ENCODE measurements around the gene SCUBE2. TPM values are rescaled to one million over a fixed set of nuclear protein-coding genes. Genes with fewer than 3 reads are reported as not detected.
"Not testable (repeated sequence)": the region's sequence is repeated elsewhere in the genome, so short reads cannot be mapped to it uniquely, and the experiment has no call there.

SCUBE2 gene
- total RNA-seq, 8 experiments from 2014 or later, result 0.94 to 25.4 (median 3.4) TPM

- Histone ChIP-seq H3K4me1 (replicated peaks in 1 of 2) (peaks cover 6% of the 10 kb centered on the region in 2 donors), H3K4me3 (peak overlapping the region; percentile 35 to 41 (median 39)), H3K27ac (no peak overlapping the region)
- in situ Hi-C loops (cut with MboI; ENCODE audit: low pct_unique_long_range_greater_than_20kb in 2 of 9, low sequenced_read_pairs in 9 of 9, unreplicated experiment in 9 of 9), result loop anchor here in 2 of 9 experiments (25.0 kb wide), 1 partner anchor 133 kb away; no protein-coding TSS in a partner anchor
- 4 to 48% (median 8%) methylated on average over 1 to 23 of the region's 69 CpGs; no CpG with 5 or more reads in 4 of the 10 experiments for WGBS, 10 experiments
- ATAC-seq (replicated peaks in 6 of 8), result peak in 6 of 8 experiments; percentile 20 to 65 (median 45)
These were observed 87.0 kb downstream of the SCUBE2 start for GRCh38 chr11:9004183-9004926.

- peaks cover 6% of the 10 kb centered on the region in 2 donors for H3K4me1 ChIP-seq (replicated peaks in 1 of 2)
- H3K27ac ChIP-seq, result no peak within 1 kb of the TSS
- 0 to 10% (median 0%) methylated on average over 2 to 14 of the region's 83 CpGs; no CpG with 5 or more reads in 4 of the 10 experiments for WGBS, 10 experiments
- in situ Hi-C loops (cut with MboI; ENCODE audit: low pct_unique_long_range_greater_than_20kb in 2 of 9, low sequenced_read_pairs in 9 of 9, unreplicated experiment in 9 of 9), result loop anchor here in 2 of 9 experiments (25.0 kb wide), 1 partner anchor 134 kb away; no protein-coding TSS in a partner anchor
- ATAC-seq (replicated peaks in 6 of 8), result peak; percentile 85 to 96 (median 91)
- peak within 1 kb of the TSS; percentile 35 to 41 (median 39) for H3K4me3 ChIP-seq
These were observed 87.7 kb downstream of the SCUBE2 start, which contains the start of gene NRIP3 for GRCh38 chr11:9003573-9004182. Gene NRIP3 (minus strand): TSS chr11:9004001. CDS start chr11:9003935, 66 bp downstream.

GRCh38 chr11:9002920-9003572 is 88.4 kb downstream of the SCUBE2 start:
- peak overlapping the region; percentile 35 to 41 (median 39) for H3K4me3 ChIP-seq
- WGBS, 10 experiments, result 0 to 73% (median 14%) methylated on average over 2 to 5 of the region's 8 CpGs; no CpG with 5 or more reads in 2 of the 10 experiments
- peaks cover 6% of the 10 kb centered on the region in 2 donors for H3K4me1 ChIP-seq (replicated peaks in 1 of 2)
- in situ Hi-C loops (cut with MboI; ENCODE audit: low pct_unique_long_range_greater_than_20kb in 2 of 9, low sequenced_read_pairs in 9 of 9, unreplicated experiment in 9 of 9), result loop anchor here in 2 of 9 experiments (25.0 kb wide), 1 partner anchor 134 kb away; no protein-coding TSS in a partner anchor
- ATAC-seq (replicated peaks in 6 of 8), result no peak
- no peak overlapping the region for H3K27ac ChIP-seq

DNA sequence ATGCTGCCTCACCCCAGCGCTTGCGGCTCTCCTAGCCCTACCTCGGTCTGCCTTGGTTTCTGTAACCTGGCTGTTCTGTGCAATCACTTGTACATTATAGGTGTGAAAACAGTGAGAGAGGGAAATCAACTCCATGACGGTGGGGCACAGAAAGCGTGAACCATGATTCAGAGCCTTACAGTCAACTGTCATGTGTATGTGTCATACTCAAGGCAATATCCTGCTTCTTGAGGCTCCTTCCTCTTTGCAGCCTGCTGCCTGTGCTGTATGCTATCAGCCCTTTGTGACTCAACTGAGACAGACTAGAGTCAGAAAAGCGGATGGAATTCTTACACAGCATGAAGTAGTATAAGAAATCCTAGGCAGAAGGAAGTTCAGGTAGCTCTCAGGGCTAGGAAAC is 89.7 kb downstream of the SCUBE2 start:
- peaks cover 6% of the 10 kb centered on the region in 2 donors for H3K4me1 ChIP-seq (replicated peaks in 1 of 2)
- in situ Hi-C loops (cut with MboI; ENCODE audit: low pct_unique_long_range_greater_than_20kb in 2 of 9, low sequenced_read_pairs in 9 of 9, unreplicated experiment in 9 of 9), result loop anchor here in 2 of 9 experiments (25.0 kb wide), 1 partner anchor 136 kb away; no protein-coding TSS in a partner anchor
- H3K4me3 ChIP-seq, result no peak overlapping the region
- ATAC-seq (replicated peaks in 6 of 8), result peak in 4 of 8 experiments; percentile 15 to 60 (median 46)
- WGBS, 10 experiments, result 0 to 86% (median 67%) methylated on average over 1 to 6 of the region's 6 CpGs; no CpG with 5 or more reads in 1 of the 10 experiments
- H3K27ac ChIP-seq, result no peak overlapping the region

DNA sequence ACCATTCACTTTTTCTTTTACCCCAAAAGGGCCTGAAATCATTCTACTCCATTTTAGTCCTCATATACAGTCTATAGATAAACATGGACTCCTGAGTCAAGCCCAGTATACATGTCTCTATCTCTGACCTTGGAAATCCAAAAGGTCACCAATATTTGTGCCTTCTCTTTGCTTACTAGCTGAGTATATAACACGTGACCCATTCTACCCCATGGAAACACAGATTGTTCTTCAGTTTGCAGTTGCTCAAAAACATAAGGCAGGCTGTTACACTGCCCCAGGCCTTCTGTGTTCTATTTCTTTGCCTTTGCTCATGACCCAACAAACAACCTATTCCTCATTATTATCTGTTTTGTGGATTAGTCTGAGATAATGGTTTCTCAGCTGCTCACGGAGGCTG is 93.4 kb downstream of the SCUBE2 start:
- H3K4me3 ChIP-seq, result no peak overlapping the region
- no peak overlapping the region for H3K27ac ChIP-seq
- in situ Hi-C loops (cut with MboI; ENCODE audit: low pct_unique_long_range_greater_than_20kb in 2 of 9, low sequenced_read_pairs in 9 of 9, unreplicated experiment in 9 of 9), result no loop called here
- ATAC-seq (replicated peaks in 6 of 8), result no peak
- WGBS, 10 experiments, result 50 to 90% (median 80%) methylated on average over 1 to 2 of the region's 2 CpGs; no CpG with 5 or more reads in 5 of the 10 experiments
- peaks cover 3 to 5% of the 10 kb centered on the region in 2 donors for H3K4me1 ChIP-seq (replicated peaks in 1 of 2)

GRCh38 chr11:8997451-8997850 is 93.9 kb downstream of the SCUBE2 start:
- Histone ChIP-seq H3K4me3 (no peak overlapping the region), H3K4me1 (replicated peaks in 1 of 2) (no peaks in the 10 kb centered on the region), H3K27ac (no peak overlapping the region)
- WGBS, 10 experiments, result 67 to 100% (median 81%) methylated on average over 1 to 3 of the region's 3 CpGs; no CpG with 5 or more reads in 2 of the 10 experiments
- ATAC-seq (replicated peaks in 6 of 8), result no peak
- in situ Hi-C loops (cut with MboI; ENCODE audit: low pct_unique_long_range_greater_than_20kb in 2 of 9, low sequenced_read_pairs in 9 of 9, unreplicated experiment in 9 of 9), result no loop called here

GRCh38 chr11:8989453-8989852 is 101.9 kb downstream of the SCUBE2 start:
- Histone ChIP-seq H3K4me1 (replicated peaks in 1 of 2) (no peaks in the 10 kb centered on the region), H3K4me3 (no peak overlapping the region), H3K27ac (no peak overlapping the region)
- WGBS, 10 experiments, result 40 to 100% (median 60%) methylated on average over 1 of the region's 1 CpG; no CpG with 5 or more reads in 2 of the 10 experiments
- peak in 2 of 8 experiments; percentile 33 to 83 for ATAC-seq (replicated peaks in 6 of 8)
- in situ Hi-C loops (cut with MboI; ENCODE audit: low pct_unique_long_range_greater_than_20kb in 2 of 9, low sequenced_read_pairs in 9 of 9, unreplicated experiment in 9 of 9), result no loop called here

- Histone ChIP-seq H3K27ac (no peak overlapping the region), H3K4me1 (replicated peaks in 1 of 2) (no peaks in the 10 kb centered on the region), H3K4me3 (no peak overlapping the region)
- in situ Hi-C loops (cut with MboI; ENCODE audit: low pct_unique_long_range_greater_than_20kb in 2 of 9, low sequenced_read_pairs in 9 of 9, unreplicated experiment in 9 of 9), result no loop called here
- peak in 2 of 8 experiments; percentile 43 to 76 for ATAC-seq (replicated peaks in 6 of 8)
- WGBS, 10 experiments, result 60 to 100% (median 80%) methylated on average over 1 of the region's 3 CpGs; no CpG with 5 or more reads in 4 of the 10 experiments
These were observed 102.8 kb downstream of the SCUBE2 start for GRCh38 chr11:8988329-8989234.

DNA sequence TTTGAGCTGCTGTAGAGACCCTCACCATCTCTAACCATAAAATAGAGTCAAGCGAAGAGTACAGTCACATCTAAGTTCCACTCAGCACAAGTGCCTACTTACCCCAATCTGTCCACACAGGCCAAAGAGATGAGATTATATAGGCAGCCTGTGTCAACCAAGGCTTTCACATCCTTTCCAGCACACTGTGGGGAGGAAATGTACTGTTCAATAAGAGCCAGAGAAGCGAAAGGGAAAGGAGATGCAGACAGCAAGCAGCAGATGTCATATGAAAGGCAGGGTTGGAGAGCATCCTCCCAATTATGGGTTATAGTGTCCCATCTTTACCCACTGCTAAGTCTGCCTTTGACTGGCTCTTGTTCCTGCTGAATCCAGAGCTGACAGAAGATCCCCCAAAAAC is 104.0 kb downstream of the SCUBE2 start:
- in situ Hi-C loops (cut with MboI; ENCODE audit: low pct_unique_long_range_greater_than_20kb in 2 of 9, low sequenced_read_pairs in 9 of 9, unreplicated experiment in 9 of 9), result no loop called here
- ATAC-seq (replicated peaks in 6 of 8), result no peak
- no peaks in the 10 kb centered on the region for H3K4me1 ChIP-seq (replicated peaks in 1 of 2)
- WGBS, 10 experiments, result 40 to 100% (median 100%) methylated on average over 1 to 2 of the region's 2 CpGs; no CpG with 5 or more reads in 4 of the 10 experiments
- H3K4me3 ChIP-seq, result no peak overlapping the region
- no peak overlapping the region for H3K27ac ChIP-seq

DNA sequence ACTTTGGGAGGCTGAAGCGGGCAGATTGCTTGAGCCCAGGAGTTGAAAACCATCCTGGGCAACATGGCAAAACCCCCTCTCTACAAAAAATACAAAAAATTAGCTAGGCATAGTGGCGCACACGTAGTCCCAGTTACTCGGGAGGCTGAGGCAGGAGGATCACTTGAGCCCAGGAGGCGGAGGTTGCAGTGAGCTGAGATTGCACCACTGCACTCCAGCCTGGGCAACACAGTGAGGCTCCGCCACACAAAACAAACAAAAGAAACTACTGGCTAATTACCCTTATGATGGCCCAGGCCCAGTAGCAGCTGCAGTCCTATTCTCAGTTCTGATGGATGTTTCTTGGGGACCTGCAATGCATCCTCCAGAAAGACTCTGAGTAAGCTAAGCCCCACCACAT is 104.6 kb downstream of the SCUBE2 start:
- in situ Hi-C loops (cut with MboI; ENCODE audit: low pct_unique_long_range_greater_than_20kb in 2 of 9, low sequenced_read_pairs in 9 of 9, unreplicated experiment in 9 of 9); H3K4me1 ChIP-seq (replicated peaks in 1 of 2); H3K27ac ChIP-seq; H3K4me3 ChIP-seq; ATAC-seq (replicated peaks in 6 of 8): not testable (repeated sequence)
- 91 to 100% (median 96%) methylated on average over 1 to 6 of the region's 6 CpGs; no CpG with 5 or more reads in 5 of the 10 experiments for WGBS, 10 experiments

DNA sequence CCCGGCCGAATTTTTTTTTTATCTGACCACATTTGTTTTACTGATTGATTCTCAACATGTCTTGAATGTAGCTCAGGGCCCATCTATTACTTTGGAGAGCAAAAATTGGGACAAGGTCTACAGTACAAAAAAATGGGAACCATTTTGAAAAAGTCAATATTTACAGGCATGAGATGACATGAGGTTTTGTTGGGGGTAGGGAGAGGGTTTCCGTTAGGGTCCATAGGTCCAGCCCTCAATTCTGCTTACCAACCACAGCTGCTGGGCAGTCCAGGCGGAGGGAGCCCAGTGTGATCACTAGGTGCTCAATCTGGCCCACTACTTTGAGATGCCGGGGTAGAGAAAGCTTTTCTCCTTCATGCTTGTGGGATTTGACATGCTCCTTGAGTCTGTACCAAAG is 105.9 kb downstream of the SCUBE2 start:
- Histone ChIP-seq H3K27ac (no peak overlapping the region), H3K4me1 (replicated peaks in 1 of 2) (no peaks in the 10 kb centered on the region), H3K4me3 (no peak overlapping the region)
- 70 to 96% (median 83%) methylated on average over 2 to 3 of the region's 5 CpGs; no CpG with 5 or more reads in 6 of the 10 experiments for WGBS, 10 experiments
- ATAC-seq (replicated peaks in 6 of 8), result no peak
- in situ Hi-C loops (cut with MboI; ENCODE audit: low pct_unique_long_range_greater_than_20kb in 2 of 9, low sequenced_read_pairs in 9 of 9, unreplicated experiment in 9 of 9), result no loop called here

GRCh38 chr11:8983552-8983951 is 107.8 kb downstream of the SCUBE2 start:
- ATAC-seq (replicated peaks in 6 of 8), result no peak
- WGBS, 10 experiments, result 33 to 100% (median 86%) methylated on average over 1 to 2 of the region's 2 CpGs; no CpG with 5 or more reads in 2 of the 10 experiments
- Histone ChIP-seq H3K4me3 (no peak overlapping the region), H3K27ac (no peak overlapping the region), H3K4me1 (replicated peaks in 1 of 2) (no peaks in the 10 kb centered on the region)
- in situ Hi-C loops (cut with MboI; ENCODE audit: low pct_unique_long_range_greater_than_20kb in 2 of 9, low sequenced_read_pairs in 9 of 9, unreplicated experiment in 9 of 9), result no loop called here

All from motor neuron (in vitro differentiated cells).